Muscle layer of colon (tissue), 2 donors: ENCODE results near the gene EMC9.

Source experiments
- H3K27ac ChIP-seq: one replicate; pipeline ENCODE4 v1.7.0; 2013; ENCODE audit warnings: low read depth, mild to moderate bottlenecking, low read length, moderate library complexity
- H3K27me3 ChIP-seq, 2 donors: one replicate each; pipeline ENCODE4 v1.7.0; 2013; ENCODE audit warnings: low read length in 2 of 2, mild to moderate bottlenecking in 2 of 2; ENCODE audit not compliant: insufficient read depth in 2 of 2, control insufficient read depth in 1 of 2
- H3K36me3 ChIP-seq: one replicate; pipeline ENCODE4 v1.7.0; 2013; ENCODE audit warnings: mild to moderate bottlenecking, low read length; ENCODE audit not compliant: insufficient read depth
- H3K4me1 ChIP-seq: one replicate; pipeline ENCODE4 v1.7.0; 2013; ENCODE audit warnings: mild to moderate bottlenecking, low read length; ENCODE audit not compliant: insufficient read depth
- H3K4me3 ChIP-seq, 2 donors: one replicate each; pipeline ENCODE4 v1.7.0; 2013; ENCODE audit warnings: low read length in 2 of 2, low read depth in 1 of 2, mild to moderate bottlenecking in 1 of 2, moderate library complexity in 1 of 2
- H3K9ac ChIP-seq: one replicate; pipeline ENCODE4 v1.7.0; 2013; ENCODE audit warnings: low read length
- H3K9me3 ChIP-seq: one replicate; pipeline ENCODE4 v1.7.0; 2013; ENCODE audit warnings: mild to moderate bottlenecking, low read length
- donor health status: abdominal sarcoma.
- donor health status: Adenocarcinoma of cecum.

Gene EMC9

GRCh38 chr14:24156840-24157239 is 15.4 kb upstream of the EMC9 start:
- Histone ChIP-seq H3K9ac (no peak overlapping the region), H3K4me1 (peaks cover 9% of the 10 kb centered on the region), H3K4me3 (no peak overlapping the region), H3K36me3 (peaks cover 57% of the 10 kb centered on the region), H3K9me3 (no peaks in the 10 kb centered on the region), H3K27me3 (no peaks in the 10 kb centered on the region), H3K27ac (no peak overlapping the region)

GRCh38 chr14:24155100-24155499 is 13.7 kb upstream of the EMC9 start:
- Histone ChIP-seq H3K4me3 (no peak overlapping the region), H3K9ac (no peak overlapping the region), H3K9me3 (no peaks in the 10 kb centered on the region), H3K27ac (no peak overlapping the region), H3K27me3 (no peaks in the 10 kb centered on the region), H3K4me1 (no peaks in the 10 kb centered on the region), H3K36me3 (peaks cover 66% of the 10 kb centered on the region)

GRCh38 chr14:24151404-24152080 is 10.2 kb upstream of the EMC9 start:
- no peak overlapping the region for H3K9ac ChIP-seq
- H3K27ac ChIP-seq, result no peak overlapping the region
- H3K4me3 ChIP-seq, result no peak overlapping the region
- H3K36me3 ChIP-seq, result peaks cover 51% of the 10 kb centered on the region
- no peaks in the 10 kb centered on the region for H3K27me3 ChIP-seq
- no peaks in the 10 kb centered on the region for H3K9me3 ChIP-seq
- peaks cover 20% of the 10 kb centered on the region for H3K4me1 ChIP-seq

DNA sequence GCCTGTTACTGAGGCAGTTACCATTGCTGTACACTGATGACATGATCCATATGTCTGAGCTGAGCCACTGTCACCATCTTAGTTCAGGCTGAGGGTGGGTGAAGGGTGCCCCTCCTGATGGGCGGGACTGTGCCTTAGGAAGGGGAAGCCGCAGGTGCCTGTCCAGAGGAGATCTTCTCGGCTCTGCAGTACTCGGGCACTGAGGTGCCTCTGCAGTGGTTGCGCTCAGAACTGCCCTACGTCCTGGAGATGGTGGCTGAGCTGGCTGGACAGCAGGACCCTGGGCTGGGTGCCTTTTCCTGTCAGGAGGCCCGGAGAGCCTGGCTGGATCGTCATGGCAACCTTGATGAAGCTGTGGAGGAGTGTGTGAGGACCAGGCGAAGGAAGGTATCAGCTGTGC is 9.6 kb upstream of the EMC9 start:
- Histone ChIP-seq H3K9ac (no peak overlapping the region), H3K36me3 (peaks cover 50% of the 10 kb centered on the region), H3K27ac (no peak overlapping the region), H3K27me3 (no peaks in the 10 kb centered on the region), H3K4me1 (peaks cover 22% of the 10 kb centered on the region), H3K4me3 (no peak overlapping the region), H3K9me3 (no peaks in the 10 kb centered on the region)

- Histone ChIP-seq H3K4me1 (peaks cover 26% of the 10 kb centered on the region), H3K9me3 (no peaks in the 10 kb centered on the region), H3K27me3 (no peaks in the 10 kb centered on the region), H3K36me3 (peaks cover 46% of the 10 kb centered on the region), H3K4me3 (no peak overlapping the region), H3K9ac (no peak overlapping the region), H3K27ac (no peak overlapping the region)
These were observed 9.2 kb upstream of the EMC9 start for GRCh38 chr14:24150567-24150966.

GRCh38 chr14:24150061-24150460 is 8.7 kb upstream of the EMC9 start:
- Histone ChIP-seq H3K36me3 (peaks cover 41% of the 10 kb centered on the region), H3K27ac (no peak overlapping the region), H3K9me3 (no peaks in the 10 kb centered on the region), H3K9ac (no peak overlapping the region), H3K27me3 (no peaks in the 10 kb centered on the region), H3K4me3 (no peak overlapping the region), H3K4me1 (peaks cover 30% of the 10 kb centered on the region)

- H3K27me3 ChIP-seq, result no peaks in the 10 kb centered on the region
- H3K9me3 ChIP-seq, result no peaks in the 10 kb centered on the region
- peaks cover 30% of the 10 kb centered on the region for H3K4me1 ChIP-seq
- H3K36me3 ChIP-seq, result peaks cover 35% of the 10 kb centered on the region
- no peak overlapping the region for H3K27ac ChIP-seq
- no peak overlapping the region for H3K4me3 ChIP-seq
- no peak overlapping the region for H3K9ac ChIP-seq
These were observed 8.0 kb upstream of the EMC9 start for GRCh38 chr14:24149302-24149969.

DNA sequence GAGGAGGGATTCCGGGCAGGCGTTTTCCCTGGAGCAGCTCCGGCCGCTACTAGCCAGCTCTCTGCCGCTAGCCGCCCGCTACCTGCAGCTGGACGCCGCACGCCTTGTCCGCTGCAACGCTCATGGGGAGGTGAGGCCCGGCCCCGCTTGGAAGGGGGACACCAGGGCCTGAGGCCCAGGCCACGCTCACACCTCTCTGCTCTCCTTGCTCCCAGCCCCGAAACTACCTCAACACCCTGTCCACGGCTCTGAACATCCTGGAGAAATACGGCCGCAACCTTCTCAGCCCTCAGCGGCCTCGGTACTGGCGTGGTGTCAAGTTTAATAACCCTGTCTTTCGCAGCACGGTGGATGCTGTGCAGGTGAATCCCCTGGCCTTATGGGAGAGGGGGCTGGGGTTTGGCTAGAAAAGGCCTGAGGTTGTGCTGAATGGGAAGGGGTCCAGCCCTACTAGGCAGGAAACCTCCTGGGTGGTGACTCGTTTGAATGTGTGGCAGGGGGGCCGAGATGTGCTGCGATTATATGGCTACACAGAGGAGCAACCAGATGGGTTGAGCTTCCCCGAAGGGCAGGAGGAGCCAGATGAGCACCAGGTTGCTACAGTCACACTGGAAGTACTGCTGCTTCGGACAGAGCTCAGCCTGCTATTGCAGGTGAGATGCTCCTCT is 6.5 kb upstream of the EMC9 start:
- Histone ChIP-seq H3K4me3 (peak overlapping the region; percentile 86 to 88), H3K9me3 (no peaks in the 10 kb centered on the region), H3K9ac (peak overlapping the region; percentile 72), H3K27me3 (no peaks in the 10 kb centered on the region), H3K4me1 (peaks cover 30% of the 10 kb centered on the region), H3K36me3 (peaks cover 48% of the 10 kb centered on the region), H3K27ac (peak overlapping the region; percentile 99)

DNA sequence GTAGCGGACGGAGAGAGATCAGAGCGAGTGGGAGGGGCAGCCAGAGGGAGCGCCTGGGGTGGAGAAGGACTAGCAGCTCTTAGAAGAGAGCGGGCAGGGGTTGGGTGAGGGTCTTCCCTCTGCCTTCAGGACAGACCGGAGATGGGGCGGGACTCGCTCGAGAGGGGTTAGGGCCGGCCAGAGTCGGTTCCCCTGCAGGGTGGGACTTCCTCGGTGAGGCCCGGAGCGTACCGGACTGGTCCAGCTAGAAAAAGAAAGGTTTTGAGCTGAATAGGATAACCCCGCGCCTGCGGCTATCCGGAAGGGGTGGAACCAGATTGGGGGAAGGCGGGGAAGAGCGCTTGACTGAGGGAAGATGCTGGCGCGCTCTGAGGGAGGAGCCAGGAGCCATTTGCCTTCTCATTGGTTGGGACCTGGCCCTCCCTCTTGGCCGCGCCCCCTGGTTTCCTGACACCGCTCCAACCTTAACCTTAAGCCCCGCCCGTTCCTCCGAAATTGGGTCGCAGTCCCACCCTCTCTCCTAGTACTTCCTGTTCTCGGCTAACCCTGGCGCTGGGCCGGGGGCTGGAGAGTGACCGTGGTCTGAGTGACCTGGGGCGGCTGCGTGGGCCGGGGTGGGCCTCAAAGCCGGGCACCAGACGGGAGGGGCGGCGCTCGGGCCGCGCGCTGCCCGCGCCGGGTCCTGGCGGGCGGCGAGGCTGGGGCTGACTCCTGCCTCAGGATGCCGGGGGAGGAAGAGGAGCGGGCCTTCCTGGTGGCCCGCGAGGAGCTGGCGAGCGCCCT is 5.8 kb upstream of the EMC9 start, which contains the start of gene RNF31:
Gene RNF31, plus strand, starts transcription at position 521 of the 783 bp plus-strand sequence. Its CDS starts 201 bp downstream, at position 722.
- Histone ChIP-seq H3K27ac (peak within 1 kb of the TSS; percentile 99), H3K36me3 (peaks cover 43% of the 10 kb centered on the region), H3K27me3 (no peaks in the 10 kb centered on the region), H3K4me1 (peaks cover 32% of the 10 kb centered on the region), H3K9me3 (no peaks in the 10 kb centered on the region), H3K9ac (peak within 1 kb of the TSS; percentile 83), H3K4me3 (peak within 1 kb of the TSS; percentile 86 to 88)

DNA sequence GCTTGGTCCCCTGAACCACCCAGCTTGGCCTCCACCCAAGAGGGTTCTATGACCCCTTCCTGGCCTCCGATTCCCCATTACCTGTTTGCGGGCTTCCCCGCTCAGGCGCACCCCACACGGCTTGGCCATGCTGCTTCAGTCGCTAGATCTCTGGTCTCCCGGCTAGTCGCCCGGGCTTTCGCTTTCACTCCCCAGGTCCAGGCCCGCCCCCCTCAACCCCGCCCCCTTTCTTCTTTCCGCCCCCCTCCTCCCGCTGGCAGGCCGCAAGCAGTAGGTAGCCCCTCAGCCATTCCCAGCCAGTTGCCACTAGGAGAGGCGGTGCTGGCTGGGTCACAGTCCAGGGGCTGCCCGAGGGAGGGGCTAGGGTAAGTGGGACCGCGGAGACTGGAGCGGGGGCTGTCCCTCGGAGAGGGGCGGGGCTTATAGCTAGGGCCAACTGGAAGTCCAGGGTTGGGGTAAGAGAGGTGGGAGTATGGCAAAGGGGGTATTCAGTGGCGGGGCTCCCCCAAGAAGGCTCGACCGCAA is 5.1 kb upstream of the EMC9 start, which contains the start of gene PSME2:
Gene PSME2, minus strand, starts transcription at position 158 of the 525 bp plus-strand sequence. Its CDS starts 29 bp downstream, at position 129.
- Histone ChIP-seq H3K27me3 (no peaks in the 10 kb centered on the region), H3K27ac (peak within 1 kb of the TSS; percentile 99), H3K9me3 (no peaks in the 10 kb centered on the region), H3K4me1 (peaks cover 36% of the 10 kb centered on the region), H3K9ac (peak within 1 kb of the TSS; percentile 83), H3K36me3 (peaks cover 37% of the 10 kb centered on the region), H3K4me3 (peak within 1 kb of the TSS; percentile 86 to 88)
